Muscle layer of colon (tissue), 2 donors: ENCODE data around the gene UBQLN3.

Source experiments
- H3K27ac ChIP-seq: one replicate; pipeline ENCODE4 v1.7.0; 2013; ENCODE audit warnings: low read depth, mild to moderate bottlenecking, low read length, moderate library complexity
- H3K27me3 ChIP-seq, 2 donors: one replicate each; pipeline ENCODE4 v1.7.0; 2013; ENCODE audit warnings: low read length in 2 of 2, mild to moderate bottlenecking in 2 of 2; ENCODE audit not compliant: insufficient read depth in 2 of 2, control insufficient read depth in 1 of 2
- H3K36me3 ChIP-seq: one replicate; pipeline ENCODE4 v1.7.0; 2013; ENCODE audit warnings: mild to moderate bottlenecking, low read length; ENCODE audit not compliant: insufficient read depth
- H3K4me1 ChIP-seq: one replicate; pipeline ENCODE4 v1.7.0; 2013; ENCODE audit warnings: mild to moderate bottlenecking, low read length; ENCODE audit not compliant: insufficient read depth
- H3K4me3 ChIP-seq, 2 donors: one replicate each; pipeline ENCODE4 v1.7.0; 2013; ENCODE audit warnings: low read length in 2 of 2, low read depth in 1 of 2, mild to moderate bottlenecking in 1 of 2, moderate library complexity in 1 of 2
- H3K9ac ChIP-seq: one replicate; pipeline ENCODE4 v1.7.0; 2013; ENCODE audit warnings: low read length
- H3K9me3 ChIP-seq: one replicate; pipeline ENCODE4 v1.7.0; 2013; ENCODE audit warnings: mild to moderate bottlenecking, low read length
- donor health status: abdominal sarcoma.
- donor health status: Adenocarcinoma of cecum.

The UBQLN3 gene

DNA sequence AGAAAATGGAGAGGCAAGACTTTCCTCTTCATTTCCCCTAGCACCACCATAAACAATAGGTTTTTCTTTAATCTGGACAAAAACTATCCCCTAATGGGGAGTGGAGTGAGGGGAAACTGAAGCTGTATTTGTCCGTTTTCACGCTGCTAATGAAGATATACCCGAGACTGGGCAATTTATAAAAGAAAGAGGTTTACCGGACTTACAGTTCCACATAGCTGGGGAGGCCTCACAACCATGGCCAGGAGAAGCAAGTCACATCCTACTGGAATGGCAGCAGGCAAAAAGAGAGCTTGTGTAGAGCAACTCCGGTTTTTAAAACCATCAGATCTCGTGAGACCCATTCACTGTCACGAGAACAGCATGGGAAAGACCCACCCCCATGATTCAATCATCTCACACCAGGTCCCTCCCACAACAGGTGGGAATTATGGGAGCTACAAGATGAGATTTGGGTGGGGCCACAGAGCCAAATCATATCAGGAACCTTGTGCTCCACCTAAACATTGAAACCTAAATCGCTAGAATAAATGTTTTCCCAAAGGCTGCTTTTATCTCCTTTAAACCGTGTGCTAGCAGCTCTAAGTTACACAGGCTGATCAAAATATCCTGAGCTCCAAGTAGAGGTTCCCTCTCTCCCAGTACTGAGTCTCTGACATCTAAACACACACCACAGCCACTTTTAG, 4.3 kb downstream of the UBQLN3 start:
- H3K36me3 ChIP-seq: no peaks in the 10 kb centered on the region
- H3K27ac ChIP-seq: no peak overlapping the region
- no peaks in the 10 kb centered on the region for H3K27me3 ChIP-seq
- no peaks in the 10 kb centered on the region for H3K9me3 ChIP-seq
- H3K4me3 ChIP-seq: no peak overlapping the region
- no peaks in the 10 kb centered on the region for H3K4me1 ChIP-seq
- H3K9ac ChIP-seq: no peak overlapping the region

DNA sequence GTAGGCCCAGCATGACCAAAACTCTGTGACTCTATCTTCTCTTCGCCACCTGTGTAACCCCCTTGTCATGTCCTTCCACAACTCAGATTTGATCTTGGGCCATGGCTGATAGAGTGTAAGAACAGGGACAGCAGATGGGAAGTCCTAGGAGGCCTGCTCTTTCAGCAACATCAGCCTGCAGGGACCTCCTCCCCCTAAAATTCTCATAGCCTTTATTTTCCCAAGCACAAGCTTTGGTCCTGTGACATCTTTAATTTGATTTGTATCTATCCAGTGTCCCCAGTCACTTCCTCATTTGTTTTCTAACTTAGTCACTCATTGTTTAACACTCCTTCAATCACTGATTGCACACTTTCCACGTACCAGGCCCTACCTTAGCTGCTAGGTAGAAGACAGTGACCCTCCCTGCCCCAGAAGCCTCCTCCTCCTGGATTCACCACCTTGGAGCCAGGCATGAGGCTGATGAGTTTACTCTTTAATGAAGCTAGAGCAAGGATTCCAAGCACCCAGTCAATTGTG, 5.3 kb downstream of the UBQLN3 start:
- Histone ChIP-seq H3K27ac (no peak overlapping the region), H3K27me3 (no peaks in the 10 kb centered on the region), H3K9ac (no peak overlapping the region), H3K9me3 (no peaks in the 10 kb centered on the region), H3K4me1 (no peaks in the 10 kb centered on the region), H3K36me3 (no peaks in the 10 kb centered on the region), H3K4me3 (no peak overlapping the region)

GRCh38 chr11:5500393-5500801, 9.4 kb downstream of the UBQLN3 start:
- Histone ChIP-seq H3K4me1 (no peaks in the 10 kb centered on the region), H3K4me3 (no peak overlapping the region), H3K36me3 (no peaks in the 10 kb centered on the region), H3K27me3 (no peaks in the 10 kb centered on the region), H3K9ac (no peak overlapping the region), H3K9me3 (no peaks in the 10 kb centered on the region), H3K27ac (no peak overlapping the region)

- no peak overlapping the region for H3K27ac ChIP-seq
- H3K27me3 ChIP-seq: no peaks in the 10 kb centered on the region
- H3K9ac ChIP-seq: no peak overlapping the region
- no peaks in the 10 kb centered on the region for H3K36me3 ChIP-seq
- no peak overlapping the region for H3K4me3 ChIP-seq
- H3K9me3 ChIP-seq: no peaks in the 10 kb centered on the region
- H3K4me1 ChIP-seq: no peaks in the 10 kb centered on the region
Measured at GRCh38 chr11:5499671-5500070, 10.1 kb downstream of the UBQLN3 start.

GRCh38 chr11:5489576-5490357, 20.0 kb downstream of the UBQLN3 start:
- no peaks in the 10 kb centered on the region for H3K9me3 ChIP-seq
- H3K36me3 ChIP-seq: no peaks in the 10 kb centered on the region
- H3K27me3 ChIP-seq: no peaks in the 10 kb centered on the region
- no peak overlapping the region for H3K9ac ChIP-seq
- H3K27ac ChIP-seq: no peak overlapping the region
- no peaks in the 10 kb centered on the region for H3K4me1 ChIP-seq
- H3K4me3 ChIP-seq: no peak overlapping the region

GRCh38 chr11:5488798-5489399, 20.9 kb downstream of the UBQLN3 start:
- Histone ChIP-seq H3K36me3 (no peaks in the 10 kb centered on the region), H3K4me3 (no peak overlapping the region)

GRCh38 chr11:5488385-5488784, 21.4 kb downstream of the UBQLN3 start, which contains the start of gene OR52D1:
TSS of gene OR52D1 (plus strand) at chr11:5488685. CDS start at chr11:5488707, 22 bp downstream.
- H3K9ac ChIP-seq: no peak within 1 kb of the TSS
- no peak within 1 kb of the TSS for H3K27ac ChIP-seq
- H3K27me3 ChIP-seq: no peaks in the 10 kb centered on the region
- no peaks in the 10 kb centered on the region for H3K36me3 ChIP-seq
- H3K4me3 ChIP-seq: no peak within 1 kb of the TSS
- no peaks in the 10 kb centered on the region for H3K4me1 ChIP-seq
- H3K9me3 ChIP-seq: no peaks in the 10 kb centered on the region

More at GRCh38 chr11:5488798-5489399, 20.9 kb downstream of the UBQLN3 start:
- Histone ChIP-seq H3K9ac (no peak overlapping the region), H3K4me1 (no peaks in the 10 kb centered on the region), H3K9me3 (no peaks in the 10 kb centered on the region), H3K27ac (no peak overlapping the region), H3K27me3 (no peaks in the 10 kb centered on the region)

DNA sequence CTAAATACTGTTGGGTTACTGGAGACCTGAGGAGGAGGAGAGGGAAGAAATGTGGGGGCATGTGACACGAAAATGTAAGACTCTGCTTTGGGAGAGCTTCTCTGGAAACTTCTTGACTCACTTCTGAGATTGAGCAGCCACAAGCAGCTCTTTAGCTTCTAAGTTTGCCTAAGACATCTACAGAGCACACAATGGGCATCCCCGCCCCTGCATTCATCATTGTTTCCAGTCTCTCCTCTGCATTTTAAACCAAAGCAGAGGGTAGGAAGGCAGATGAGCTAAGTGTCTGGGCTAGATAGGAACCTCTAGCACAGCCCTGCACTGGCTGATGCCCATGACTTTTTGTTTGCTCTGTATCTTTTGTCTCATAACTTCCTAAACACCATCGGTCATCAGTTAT, 23.3 kb downstream of the UBQLN3 start:
- no peaks in the 10 kb centered on the region for H3K4me1 ChIP-seq
- H3K9ac ChIP-seq: no peak overlapping the region
- no peaks in the 10 kb centered on the region for H3K9me3 ChIP-seq
- H3K27me3 ChIP-seq: no peaks in the 10 kb centered on the region
- no peak overlapping the region for H3K4me3 ChIP-seq
- H3K27ac ChIP-seq: no peak overlapping the region
- no peaks in the 10 kb centered on the region for H3K36me3 ChIP-seq

- H3K9ac ChIP-seq: no peak overlapping the region
- H3K4me3 ChIP-seq: no peak overlapping the region
- H3K27ac ChIP-seq: no peak overlapping the region
- H3K9me3 ChIP-seq: no peaks in the 10 kb centered on the region
- no peaks in the 10 kb centered on the region for H3K4me1 ChIP-seq
- no peaks in the 10 kb centered on the region for H3K36me3 ChIP-seq
- no peaks in the 10 kb centered on the region for H3K27me3 ChIP-seq
Measured at GRCh38 chr11:5486003-5486402, 23.8 kb downstream of the UBQLN3 start.

GRCh38 chr11:5476186-5476819, 33.5 kb downstream of the UBQLN3 start:
- Histone ChIP-seq H3K27me3 (no peaks in the 10 kb centered on the region), H3K9me3 (no peaks in the 10 kb centered on the region), H3K36me3 (no peaks in the 10 kb centered on the region), H3K9ac (no peak overlapping the region), H3K4me1 (no peaks in the 10 kb centered on the region), H3K4me3 (no peak overlapping the region), H3K27ac (no peak overlapping the region)

- no peaks in the 10 kb centered on the region for H3K36me3 ChIP-seq
- H3K27me3 ChIP-seq: no peaks in the 10 kb centered on the region
- no peak overlapping the region for H3K9ac ChIP-seq
Measured at GRCh38 chr11:5473921-5474320, 35.8 kb downstream of the UBQLN3 start.

More at GRCh38 chr11:5473921-5474320, 35.8 kb downstream of the UBQLN3 start:
- H3K4me1 ChIP-seq: no peaks in the 10 kb centered on the region
- H3K4me3 ChIP-seq: no peak overlapping the region
- no peaks in the 10 kb centered on the region for H3K9me3 ChIP-seq
- H3K27ac ChIP-seq: no peak overlapping the region
